Measurements from ENCODE around the gene TSPAN10. TPM values are rescaled to one million over a fixed set of nuclear protein-coding genes. Genes with fewer than 3 reads are reported as not detected.

Gene TSPAN10
- total and polyA plus RNA-seq, 8 donors = 0.24 to 2.2 (median 1.2) TPM

DNA sequence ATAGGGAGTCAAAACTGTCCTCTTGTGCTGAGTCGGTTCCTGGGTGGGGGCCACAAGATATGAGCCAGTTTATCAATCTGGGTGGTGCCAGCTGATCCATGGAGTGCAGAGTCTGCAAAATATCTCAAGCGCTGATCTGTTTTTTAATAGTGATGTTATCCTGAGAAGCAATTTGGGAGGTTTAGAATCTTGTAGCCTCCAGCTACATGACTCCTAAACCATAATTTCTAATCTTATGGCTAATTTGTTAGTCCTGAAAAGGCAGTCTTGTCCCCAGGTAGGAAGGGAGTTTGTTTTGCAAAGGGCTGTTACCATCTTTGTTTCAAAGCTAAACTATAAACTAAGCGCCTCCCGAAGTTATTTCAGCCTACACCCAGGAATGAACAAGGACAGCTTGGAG, 1.7 kb downstream of the TSPAN10 start:
- TF ChIP-seq, protein P1, sequence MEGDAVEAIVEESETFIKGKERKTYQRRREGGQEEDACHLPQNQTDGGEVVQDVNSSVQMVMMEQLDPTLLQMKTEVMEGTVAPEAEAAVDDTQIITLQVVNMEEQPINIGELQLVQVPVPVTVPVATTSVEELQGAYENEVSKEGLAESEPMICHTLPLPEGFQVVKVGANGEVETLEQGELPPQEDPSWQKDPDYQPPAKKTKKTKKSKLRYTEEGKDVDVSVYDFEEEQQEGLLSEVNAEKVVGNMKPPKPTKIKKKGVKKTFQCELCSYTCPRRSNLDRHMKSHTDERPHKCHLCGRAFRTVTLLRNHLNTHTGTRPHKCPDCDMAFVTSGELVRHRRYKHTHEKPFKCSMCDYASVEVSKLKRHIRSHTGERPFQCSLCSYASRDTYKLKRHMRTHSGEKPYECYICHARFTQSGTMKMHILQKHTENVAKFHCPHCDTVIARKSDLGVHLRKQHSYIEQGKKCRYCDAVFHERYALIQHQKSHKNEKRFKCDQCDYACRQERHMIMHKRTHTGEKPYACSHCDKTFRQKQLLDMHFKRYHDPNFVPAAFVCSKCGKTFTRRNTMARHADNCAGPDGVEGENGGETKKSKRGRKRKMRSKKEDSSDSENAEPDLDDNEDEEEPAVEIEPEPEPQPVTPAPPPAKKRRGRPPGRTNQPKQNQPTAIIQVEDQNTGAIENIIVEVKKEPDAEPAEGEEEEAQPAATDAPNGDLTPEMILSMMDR (IDR thresholded peaks at IDR 0.05) = no peak
- H3K4me3 ChIP-seq = no peak overlapping the region
- H3K27ac ChIP-seq = no peak overlapping the region
- no peaks in the 10 kb centered on the region for H3K36me3 ChIP-seq
- FAIRE-seq (no peak), ATAC-seq (no peak), DNase-seq (no peak)
- no peaks in the 10 kb centered on the region for H3K27me3 ChIP-seq
- intact Hi-C loops (cut with DNase I) = no loop called here
- WGBS, 2 donors = 62 to 70% methylated on average over 4 of the region's 4 CpGs
- peaks cover 0 to 23% (median 7%) of the 10 kb centered on the region in 3 donors for H3K4me1 ChIP-seq
- no peaks in the 10 kb centered on the region for H3K9me3 ChIP-seq

DNA sequence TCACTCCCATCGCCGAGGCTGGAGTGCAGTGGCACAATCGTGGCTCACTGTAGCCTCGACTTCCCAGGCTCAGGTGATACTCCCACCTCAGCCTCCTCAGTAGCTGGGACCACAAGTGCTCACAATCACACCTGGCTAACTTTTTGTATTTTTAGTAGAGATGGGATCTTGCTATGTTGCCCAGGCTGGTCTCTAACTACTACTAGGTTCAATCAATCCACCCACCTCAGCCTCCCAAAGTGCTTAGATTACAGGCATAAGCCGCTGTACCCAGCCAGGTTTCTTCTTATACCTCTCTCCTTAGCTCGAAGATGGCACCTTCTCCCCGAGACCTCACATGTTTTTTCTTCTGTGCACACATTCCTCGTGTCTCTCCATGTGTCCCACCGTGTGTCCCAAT, 3.0 kb downstream of the TSPAN10 start:
- peak in 1 of 6 donors; percentile 11 for DNase-seq

DNA sequence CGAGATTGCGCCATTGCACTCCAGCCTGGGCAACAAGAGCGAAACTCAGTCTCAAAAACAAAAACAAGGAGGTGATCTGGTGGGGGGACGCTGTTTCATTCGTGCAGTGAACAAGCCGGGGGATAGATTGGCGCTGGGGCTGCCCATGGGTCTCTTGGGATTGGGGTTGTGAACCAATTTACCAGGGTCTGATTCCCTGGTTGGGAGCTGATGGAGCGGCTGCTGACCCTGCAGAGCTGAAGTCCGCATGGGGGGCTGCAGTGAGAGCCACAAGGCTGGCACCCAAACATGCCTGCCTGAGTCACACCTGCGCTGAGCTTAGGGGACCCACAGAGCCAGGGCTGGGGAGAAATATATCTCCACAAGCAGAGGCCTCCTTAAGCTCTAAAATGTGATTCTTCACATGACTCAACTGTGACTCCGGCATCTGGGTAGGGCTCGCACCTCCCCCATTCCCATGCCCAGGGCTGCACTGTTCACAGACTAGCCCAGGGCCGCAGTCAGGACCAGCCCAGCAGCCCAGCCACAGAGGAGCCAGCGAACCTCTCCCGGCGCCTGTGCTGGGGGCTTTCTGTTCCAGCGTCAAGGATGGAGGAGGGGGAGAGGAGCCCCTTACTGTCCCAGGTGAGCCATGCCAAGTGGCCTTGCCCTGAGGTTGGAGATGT, 5.0 kb downstream of the TSPAN10 start:
- FAIRE-seq (no peak), DNase-seq (peak in 1 of 6 donors; percentile 36), ATAC-seq (no peak)
- Histone ChIP-seq H3K4me3 (no peak overlapping the region), H3K27ac (no peak overlapping the region), H3K36me3 (no peaks in the 10 kb centered on the region), H3K27me3 (no peaks in the 10 kb centered on the region), H3K9me3 (no peaks in the 10 kb centered on the region), H3K4me1 (peaks cover 0 to 5% (median 0%) of the 10 kb centered on the region in 3 donors)
- WGBS, 2 donors = 89 to 93% methylated on average over 16 to 17 of the region's 17 CpGs
- TF ChIP-seq, protein P1 (IDR thresholded peaks at IDR 0.05) = no peak
- intact Hi-C loops (cut with DNase I) = no loop called here

More for the DNA sequence above, 3.0 kb downstream of the TSPAN10 start:
- Histone ChIP-seq H3K4me1 (peaks cover 0 to 15% (median 7%) of the 10 kb centered on the region in 3 donors), H3K27me3 (no peaks in the 10 kb centered on the region), H3K27ac (no peak overlapping the region), H3K4me3 (no peak overlapping the region), H3K9me3 (no peaks in the 10 kb centered on the region), H3K36me3 (no peaks in the 10 kb centered on the region)
- TF ChIP-seq, protein P1 (IDR thresholded peaks at IDR 0.05) = no peak
- ATAC-seq (no peak), FAIRE-seq (no peak)
- intact Hi-C loops (cut with DNase I) = no loop called here
- WGBS, 2 donors = 85 to 86% methylated on average over 9 of the region's 9 CpGs

DNA sequence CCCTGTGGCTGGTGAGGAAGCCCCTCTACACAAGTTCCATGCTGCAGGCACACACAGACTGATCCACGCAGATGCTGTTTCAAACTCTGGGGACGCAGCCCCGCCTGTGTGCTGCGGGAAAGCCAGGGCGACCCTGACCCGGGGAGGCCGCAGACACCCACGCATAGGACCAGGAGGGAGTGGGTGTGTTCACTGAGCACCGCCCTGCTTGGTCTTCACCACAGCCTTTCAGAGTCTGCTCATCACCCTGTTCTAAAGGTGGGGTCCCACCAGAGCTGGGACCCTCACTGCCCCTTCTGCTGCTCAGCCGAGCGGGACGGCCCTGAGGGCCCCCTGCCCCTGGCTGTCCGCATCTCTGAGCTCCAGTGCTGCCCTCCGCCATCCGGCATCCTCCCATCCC, 7.5 kb downstream of the TSPAN10 start:
- TF ChIP-seq, protein P1 (IDR thresholded peaks at IDR 0.05) = no peak
- WGBS, 2 donors = 85 to 92% methylated on average over 14 to 15 of the region's 15 CpGs
- Histone ChIP-seq H3K27me3 (peaks cover 0 to 12% (median 3%) of the 10 kb centered on the region in 4 donors), H3K36me3 (no peaks in the 10 kb centered on the region), H3K9me3 (no peaks in the 10 kb centered on the region), H3K4me1 (no peaks in the 10 kb centered on the region), H3K27ac (no peak overlapping the region), H3K4me3 (no peak overlapping the region)
- no peak for FAIRE-seq
- ATAC-seq = no peak
- DNase-seq = no peak
- intact Hi-C loops (cut with DNase I) = no loop called here

Measured in pancreas (tissue), 10 donors.